ENCODE results near the gene KDM6A.

- TF ChIP-seq SKI (IDR thresholded peaks at IDR 0.05; ENCODE audit: partially characterized antibody) (no peak), RBM39 (IDR thresholded peaks at IDR 0.05; ENCODE audit: low read depth, low read length, poor library complexity, severe bottlenecking) (no peak), DNMT1 (CRISPR knock-in tag; IDR thresholded peaks at IDR 0.05) (no peak), ZNF770 (CRISPR knock-in tag; IDR thresholded peaks at IDR 0.05) (no peak), HMG20A (CRISPR knock-in tag; IDR thresholded peaks at IDR 0.05; ENCODE audit: borderline replicate concordance) (no peak), AGO2 (optimal IDR thresholded peaks at IDR 0.05; ENCODE audit: low read depth, low read length) (no peak), POLR2AphosphoS2 (IDR thresholded peaks at IDR 0.05; ENCODE audit: low read depth, low read length) (no peak), SIN3A (IDR thresholded peaks at IDR 0.05; ENCODE audit: borderline replicate concordance, low read depth, low read length) (no peak), CTCF (CRISPR knock-in tag; IDR thresholded peaks at IDR 0.05) (no peak), REST (IDR thresholded peaks at IDR 0.05; ENCODE audit: borderline replicate concordance in 1 of 2, low read depth in 1 of 2, low read length in 2 of 2) (no peak)
These were observed 31.0 kb downstream of the KDM6A start for GRCh38 chrX:44903830-44904530.
